ENCODE measurements around the gene MAPKAP1.

GRCh38 chr9:125428060-125428901 lies 278.7 kb downstream of the MAPKAP1 start:
- peak; percentile 41 to 81 (median 71) for TF ChIP-seq CTCF (optimal IDR thresholded peaks at IDR 0.05 in 1 of 3, IDR thresholded peaks at IDR 0.05 in 1 of 3, conservative IDR thresholded peaks at IDR 0.05 in 1 of 3; ENCODE audit: extremely low read depth in 1 of 3, insufficient read depth in 2 of 3, low read length in 3 of 3)
- no peak for TF ChIP-seq EZH2 (IDR thresholded peaks at IDR 0.05; ENCODE audit: low read length)

All from keratinocyte (primary cell).